HS-5 (cell line): ENCODE results near the gene SH3D21.

Source experiments
- DNase-seq: peaks from one replicate; pipeline ENCODE4 v3.0.0-alpha.2; 2012; ENCODE audit warnings: low read depth

Gene SH3D21

DNA sequence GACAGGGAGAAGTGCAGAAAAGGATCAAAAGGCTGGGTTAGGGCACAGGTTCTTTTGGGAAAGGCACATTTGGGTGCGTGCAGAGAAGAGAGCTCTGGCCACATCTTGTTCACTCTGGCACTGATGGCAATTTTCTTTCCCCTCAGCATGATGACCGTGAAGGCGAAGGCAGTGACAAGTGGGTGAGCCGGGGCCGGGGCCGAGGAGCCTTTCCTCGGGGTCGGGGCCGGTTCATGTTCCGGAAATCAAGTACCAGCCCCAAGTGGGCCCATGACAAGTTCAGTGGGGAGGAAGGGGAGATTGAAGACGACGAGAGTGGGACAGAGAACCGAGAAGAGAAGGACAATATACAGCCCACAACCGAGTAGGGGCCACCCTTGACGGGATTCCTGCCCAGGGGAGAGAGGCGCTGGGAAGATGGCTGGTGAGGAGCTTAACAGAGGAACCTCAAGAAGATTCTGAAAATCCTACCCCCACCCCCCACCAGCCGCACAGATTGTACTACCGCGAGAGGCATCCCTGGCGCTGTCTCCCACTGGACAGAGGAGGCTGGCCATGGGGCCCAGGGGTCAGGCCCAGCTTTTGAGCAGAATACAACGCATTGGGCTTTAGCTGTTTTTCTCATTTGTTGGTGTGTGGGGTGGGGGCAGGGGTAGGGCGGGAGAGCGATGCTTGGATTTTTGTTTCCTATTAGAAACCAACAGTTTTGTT lies 2.4 kb upstream of the SH3D21 start:
- no peak for DNase-seq

GRCh38 chr1:36304521-36304920 lies 1.6 kb upstream of the SH3D21 start:
- DNase-seq = no peak

GRCh38 chr1:36304970-36305914 lies 926 bp upstream of the SH3D21 start:
- DNase-seq = no peak

DNA sequence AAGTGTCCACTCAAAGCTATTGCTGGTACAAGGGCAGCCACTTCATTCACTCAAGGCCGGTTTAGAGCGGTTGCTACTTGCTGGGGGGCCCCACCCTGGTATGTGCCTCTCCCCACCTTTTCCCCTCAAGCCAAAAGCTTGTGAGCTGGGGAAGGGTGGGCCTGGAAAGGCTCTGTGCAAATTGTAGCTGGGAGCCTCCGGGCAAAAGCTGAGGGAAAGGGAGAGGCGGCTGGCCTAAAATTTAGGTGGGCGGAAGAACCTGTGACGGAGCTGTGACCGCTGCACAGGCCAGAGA lies 306 bp upstream of the SH3D21 start:
- DNase-seq = no peak

DNA sequence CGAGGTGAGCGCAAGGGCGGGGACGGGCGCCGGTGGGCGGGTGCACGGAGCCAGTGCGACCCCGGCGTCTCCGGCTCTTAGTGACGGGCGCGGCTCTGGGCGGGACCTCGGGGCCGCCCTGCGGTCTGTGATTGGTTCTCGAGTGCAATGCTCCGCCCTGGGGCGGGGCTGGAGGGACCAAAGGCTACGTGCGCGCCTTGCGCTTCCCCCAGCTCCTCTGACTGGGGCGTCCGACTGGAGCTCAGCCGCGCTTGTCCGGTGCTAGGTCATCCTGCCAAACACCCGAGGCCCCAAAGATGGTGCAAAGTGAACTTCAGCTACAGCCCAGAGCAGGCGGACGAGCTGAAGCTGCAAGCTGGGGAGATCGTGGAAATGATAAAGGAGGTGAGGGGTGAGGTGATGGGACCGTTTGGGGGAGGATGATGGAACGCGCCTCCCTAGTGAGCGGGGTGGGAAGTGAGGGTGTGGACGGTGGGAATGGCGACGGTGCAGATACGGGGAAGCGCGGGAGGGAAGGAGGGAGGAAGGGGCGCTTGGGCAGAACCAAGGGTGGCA lies 811 bp downstream of the SH3D21 start:
- peak; percentile 75 for DNase-seq

DNA sequence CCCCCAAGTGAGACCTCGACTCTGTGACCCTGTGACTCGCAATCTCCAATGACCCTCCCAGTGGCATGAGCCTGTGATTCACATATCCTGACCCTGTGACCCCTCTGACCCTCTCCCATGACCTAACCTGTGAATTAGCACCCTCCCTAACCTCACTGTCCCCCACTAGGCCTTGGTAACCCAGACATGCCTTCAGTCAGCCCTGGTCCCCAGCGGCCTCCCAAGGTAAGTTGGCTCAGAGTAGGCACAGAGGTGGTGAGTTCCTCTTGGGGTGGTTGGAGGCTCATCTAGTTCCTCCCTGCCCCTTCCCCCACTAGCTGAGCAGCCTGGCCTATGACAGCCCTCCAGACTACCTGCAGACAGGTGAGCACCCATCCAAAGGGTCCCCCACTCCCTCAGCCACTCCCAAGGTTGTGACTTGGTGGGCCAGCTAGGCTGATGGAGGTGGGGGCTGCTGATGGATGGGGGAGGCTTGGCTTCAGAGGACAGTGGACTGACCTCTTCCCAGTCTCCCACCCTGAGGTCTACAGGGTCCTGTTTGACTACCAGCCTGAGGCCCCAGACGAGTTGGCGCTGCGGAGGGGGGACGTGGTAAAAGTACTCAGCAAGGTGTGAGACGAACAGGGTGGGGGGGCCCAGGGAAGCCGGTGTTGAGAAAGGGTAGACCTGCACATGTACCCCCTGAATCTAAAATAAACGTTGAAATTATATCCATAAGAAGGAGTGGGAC lies 1.6 kb downstream of the SH3D21 start:
- DNase-seq = no peak

DNA sequence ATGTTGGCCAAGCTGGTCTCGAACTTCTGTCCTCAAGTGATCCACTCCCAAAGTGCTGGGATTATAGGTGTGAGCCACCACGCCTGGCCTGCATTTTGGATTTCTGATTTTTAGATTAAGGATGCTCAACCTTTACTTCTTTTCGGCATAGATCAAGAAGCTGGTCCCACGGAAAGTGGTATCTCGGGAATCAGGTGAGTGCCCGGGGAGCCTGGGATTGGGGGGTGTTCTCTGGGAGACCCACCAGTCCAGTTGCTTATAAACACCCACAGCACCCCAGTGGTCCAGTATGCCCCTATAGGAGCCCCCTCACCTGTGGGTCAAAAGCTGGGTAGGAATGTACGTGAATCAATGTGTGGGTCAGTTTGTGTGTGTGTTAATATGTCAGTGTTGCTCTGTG lies 3.2 kb downstream of the SH3D21 start:
- DNase-seq = no peak

DNA sequence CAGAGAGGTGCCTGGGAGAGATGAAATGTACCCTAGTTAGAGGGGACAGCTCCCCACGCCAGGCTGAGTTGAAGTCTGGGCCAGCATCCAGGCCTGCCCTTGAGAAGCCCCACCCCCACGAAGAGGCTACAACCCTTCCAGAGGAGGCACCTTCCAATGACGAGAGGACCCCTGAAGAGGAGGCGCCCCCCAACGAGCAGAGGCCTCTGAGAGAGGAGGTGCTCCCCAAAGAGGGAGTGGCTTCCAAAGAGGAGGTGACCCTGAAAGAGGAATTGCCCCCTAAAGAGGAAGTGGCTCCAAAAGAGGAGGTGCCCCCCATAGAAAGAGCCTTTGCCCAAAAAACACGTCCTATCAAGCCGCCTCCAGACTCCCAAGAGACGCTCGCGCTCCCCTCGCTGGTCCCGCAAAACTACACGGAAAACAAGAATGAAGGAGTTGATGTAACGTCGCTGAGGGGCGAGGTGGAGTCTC lies 14.2 kb downstream of the SH3D21 start:
- DNase-seq = no peak

- DNase-seq = no peak
These were observed 14.6 kb downstream of the SH3D21 start for GRCh38 chr1:36320767-36321118.

DNA sequence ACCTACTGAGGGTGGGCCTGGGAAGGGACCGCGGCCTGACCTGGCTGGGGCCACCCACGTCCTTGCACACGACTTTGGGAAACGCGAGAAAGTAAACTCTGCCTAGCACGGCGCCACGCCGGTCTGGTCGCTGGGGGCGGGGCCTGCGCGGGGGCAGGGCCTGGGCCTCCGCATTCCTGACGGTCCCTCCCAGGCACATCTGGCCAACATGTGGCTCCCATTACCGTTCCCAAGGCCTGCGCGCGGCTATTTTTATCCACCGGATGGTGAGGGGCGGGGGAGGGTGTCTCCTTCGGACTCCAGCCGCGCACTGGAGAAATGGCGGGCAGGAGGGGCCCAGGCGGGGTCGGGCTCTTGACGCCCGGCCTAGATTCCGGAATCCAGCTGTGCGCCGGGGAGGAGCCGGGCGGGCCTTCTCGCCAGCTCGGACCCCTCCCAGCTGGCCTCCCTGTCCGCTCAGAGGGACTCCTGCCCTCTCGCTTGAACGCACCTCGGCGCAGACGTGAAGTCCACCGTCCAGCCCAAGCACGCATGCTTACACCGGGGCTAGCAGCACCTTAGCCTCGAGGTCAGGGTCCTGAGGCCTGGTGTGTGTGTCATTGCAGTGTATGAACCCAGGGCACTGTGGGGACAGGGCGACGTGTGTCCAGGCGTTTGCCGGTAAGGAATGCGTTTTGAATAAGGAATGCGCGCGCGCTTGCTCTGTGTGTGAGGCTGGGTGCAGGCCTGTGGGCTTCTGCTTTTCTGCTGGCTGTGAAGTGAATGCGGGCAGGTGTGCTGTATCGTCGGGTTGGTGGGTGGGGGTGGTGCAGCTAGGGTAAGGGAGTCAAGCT lies 15.2 kb downstream of the SH3D21 start:
- DNase-seq = peak; percentile 49

DNA sequence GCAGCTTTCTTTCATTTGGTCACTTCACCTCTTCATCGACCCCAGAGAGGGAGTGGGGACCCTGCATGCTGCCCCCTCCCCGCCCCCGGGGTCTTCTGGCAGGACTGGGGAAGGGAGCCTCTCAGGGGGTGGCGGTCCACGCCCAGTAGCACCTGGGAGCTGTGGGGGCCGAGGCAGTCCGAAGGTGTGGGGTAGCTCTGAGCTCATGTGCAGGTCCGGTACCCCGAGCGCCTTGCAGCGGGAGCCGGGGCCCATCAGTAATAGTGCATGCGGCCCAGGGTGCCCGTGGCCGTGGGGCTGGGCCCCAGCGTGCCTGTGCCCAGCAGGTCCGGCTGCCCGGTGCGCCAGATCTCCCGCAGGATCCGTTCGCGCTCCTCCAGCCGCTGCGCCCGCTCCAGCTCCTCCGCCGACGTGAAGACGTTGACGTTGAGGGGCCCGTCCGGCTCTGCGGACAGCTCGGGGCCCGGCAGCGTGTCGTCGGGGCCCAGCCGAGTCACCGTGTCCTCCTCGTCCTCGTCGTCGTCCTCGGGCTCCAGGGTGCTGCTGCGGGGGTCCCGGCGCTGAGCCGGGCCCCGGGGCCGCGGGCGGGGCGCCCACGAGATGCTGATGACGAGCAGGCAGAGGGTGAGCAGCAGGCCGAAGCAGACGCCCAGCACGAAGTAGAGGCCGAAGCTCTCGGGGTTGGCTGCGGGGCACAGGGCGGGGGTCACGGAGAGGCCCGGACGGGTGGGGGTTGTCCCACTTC lies 16.0 kb downstream of the SH3D21 start:
- no peak for DNase-seq

GRCh38 chr1:36322786-36323635 lies 16.8 kb downstream of the SH3D21 start:
- no peak for DNase-seq

GRCh38 chr1:36323636-36324352 lies 17.6 kb downstream of the SH3D21 start, which contains the start of gene EVA1B:
Gene EVA1B (minus strand): TSS chr1:36323645. CDS start chr1:36323037, 608 bp downstream.
- DNase-seq = no peak

- DNase-seq = no peak
These were observed 18.2 kb downstream of the SH3D21 start for GRCh38 chr1:36324353-36324703.

- DNase-seq = no peak
These were observed 20.3 kb downstream of the SH3D21 start for GRCh38 chr1:36326499-36326898.

DNA sequence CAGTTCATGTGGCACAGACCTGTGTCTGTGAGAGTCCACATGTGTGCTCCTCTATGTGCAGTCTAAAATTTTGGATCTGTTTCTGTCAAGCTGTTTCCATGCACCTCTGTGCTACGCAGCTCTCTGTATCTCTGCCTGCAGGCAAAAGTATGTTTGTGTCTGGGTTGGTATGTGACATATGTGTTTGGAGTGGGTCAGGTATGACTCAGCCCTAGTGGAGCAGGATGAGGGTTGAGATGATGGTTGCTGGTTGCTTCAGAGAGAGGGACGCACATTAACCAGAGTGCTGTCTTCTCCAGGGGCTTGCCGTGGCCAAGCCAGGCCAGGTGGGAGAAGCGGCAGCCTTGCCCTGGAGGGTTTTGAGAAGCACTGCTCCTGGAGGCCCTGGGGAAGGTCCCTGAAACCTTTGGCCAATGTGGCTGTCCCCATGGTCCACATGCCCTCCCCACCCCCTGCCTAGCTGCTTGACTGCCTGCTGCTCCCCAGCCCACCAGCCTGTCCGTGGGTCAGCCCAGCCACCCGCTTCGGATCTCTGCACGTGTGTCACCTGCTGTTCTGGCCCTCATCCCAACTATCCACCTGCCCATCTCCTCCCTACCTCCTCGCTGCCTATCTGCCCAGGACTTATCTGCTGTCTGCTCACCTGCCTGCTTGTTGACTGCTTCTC lies 21.4 kb downstream of the SH3D21 start:
- no peak for DNase-seq

- DNase-seq = no peak
These were observed 21.9 kb downstream of the SH3D21 start for GRCh38 chr1:36328088-36328480.

DNA sequence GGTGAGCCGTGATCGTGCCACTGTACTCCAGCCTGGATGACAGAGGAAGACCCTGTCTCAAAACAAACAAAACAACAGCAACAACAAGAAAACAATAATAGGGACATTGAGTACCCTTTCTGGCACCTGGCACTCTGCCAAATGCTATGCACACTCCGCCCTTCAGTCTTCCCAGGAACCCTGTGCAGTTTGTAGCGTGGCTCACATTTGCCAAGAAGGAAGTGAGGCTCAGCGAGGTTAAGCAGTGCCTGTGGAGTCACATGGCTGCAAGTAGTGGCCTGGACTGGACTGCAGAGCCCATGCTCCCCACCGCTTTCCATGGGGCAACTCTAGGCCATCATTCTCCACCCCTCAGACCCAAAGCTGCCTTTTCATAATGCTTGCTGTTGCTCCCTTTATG lies 22.5 kb downstream of the SH3D21 start:
- no peak for DNase-seq

DNA sequence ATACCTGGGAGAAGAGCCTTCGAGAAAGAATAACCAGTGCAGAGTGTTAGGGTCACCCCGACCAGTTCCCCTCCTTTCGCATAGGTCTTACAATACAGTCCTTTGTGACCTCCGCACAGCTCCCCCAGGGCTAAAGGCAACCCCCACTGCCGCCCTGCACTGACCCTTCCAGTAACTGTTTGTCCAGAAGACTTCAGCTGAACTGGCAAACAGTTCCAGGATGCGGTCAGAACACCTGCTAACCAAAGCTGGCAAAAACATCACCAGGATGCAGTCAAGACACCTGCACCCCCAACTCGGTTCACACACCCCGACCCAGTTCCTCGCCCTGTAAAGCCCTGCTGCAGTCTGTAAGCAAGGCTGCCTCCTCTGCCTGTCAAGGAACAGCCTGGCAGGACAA lies 23.6 kb downstream of the SH3D21 start:
- no peak for DNase-seq
